Measurements from ENCODE around the gene AFAP1L1.

- TF ChIP-seq POLR2AphosphoS5 (IDR thresholded peaks at IDR 0.05; ENCODE audit: borderline replicate concordance, low read depth, low read length) (no peak), EZH2 (IDR thresholded peaks at IDR 0.05) (no peak)
Measured at GRCh38 chr5:149366169-149366729, 94.6 kb downstream of the AFAP1L1 start.
